Measurements from ENCODE around the gene ANKRD13D.

Gene ANKRD13D

DNA sequence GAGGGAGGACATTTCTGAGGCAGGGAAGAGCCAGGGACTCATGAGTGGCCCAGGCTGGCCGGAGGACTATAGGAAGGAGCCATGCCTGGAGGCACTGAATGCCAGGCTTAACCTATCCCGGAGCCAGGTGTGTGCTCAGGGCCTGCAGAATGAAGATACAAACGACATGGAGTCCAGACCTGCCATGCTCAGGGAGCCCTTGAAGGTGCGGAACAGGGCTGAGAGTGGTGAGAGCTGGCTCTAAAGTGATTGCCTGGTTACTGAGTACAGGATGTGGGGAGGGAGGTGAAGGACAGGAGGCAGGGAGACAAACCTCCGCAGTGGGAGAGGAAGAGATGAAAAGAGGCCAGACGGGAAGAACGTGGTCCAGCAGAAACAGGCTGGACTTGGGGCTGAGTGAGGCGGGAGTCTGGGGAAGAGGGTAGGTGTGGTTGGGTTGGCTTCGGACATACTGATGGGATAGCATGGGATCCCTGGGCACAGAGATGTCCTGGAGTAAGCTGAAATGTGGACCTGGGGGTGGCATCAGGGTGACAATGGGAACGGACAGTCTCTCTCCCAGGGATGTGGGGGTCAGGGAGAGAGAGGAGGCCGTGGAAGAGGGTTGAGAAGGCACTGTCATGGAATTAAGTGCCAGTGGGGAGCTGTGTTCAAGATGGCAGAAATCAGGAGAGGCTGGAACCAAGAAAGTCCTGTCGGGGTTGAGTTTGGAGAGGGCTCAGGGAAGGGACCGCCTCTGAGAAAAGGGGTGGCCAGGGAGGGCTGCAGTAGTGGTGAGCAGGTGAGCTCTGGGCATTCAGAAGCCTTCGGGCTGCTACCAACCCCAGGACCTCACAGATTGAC is 1.5 kb upstream of the ANKRD13D start:
- DNase-seq, result no peak

DNA sequence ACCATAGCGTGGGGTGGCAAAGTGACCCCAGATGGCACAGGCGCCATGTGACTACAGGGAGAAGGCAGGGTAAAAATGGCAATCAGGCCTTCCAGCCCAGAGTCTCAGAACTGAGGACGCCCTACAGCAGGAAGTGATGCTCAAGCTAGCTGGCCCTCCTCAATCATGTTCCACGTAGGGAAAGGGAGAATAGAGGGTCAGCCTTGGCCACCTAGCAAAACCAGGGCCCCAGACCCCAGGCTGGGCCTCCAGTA is 978 bp upstream of the ANKRD13D start:
- DNase-seq, result no peak

DNA sequence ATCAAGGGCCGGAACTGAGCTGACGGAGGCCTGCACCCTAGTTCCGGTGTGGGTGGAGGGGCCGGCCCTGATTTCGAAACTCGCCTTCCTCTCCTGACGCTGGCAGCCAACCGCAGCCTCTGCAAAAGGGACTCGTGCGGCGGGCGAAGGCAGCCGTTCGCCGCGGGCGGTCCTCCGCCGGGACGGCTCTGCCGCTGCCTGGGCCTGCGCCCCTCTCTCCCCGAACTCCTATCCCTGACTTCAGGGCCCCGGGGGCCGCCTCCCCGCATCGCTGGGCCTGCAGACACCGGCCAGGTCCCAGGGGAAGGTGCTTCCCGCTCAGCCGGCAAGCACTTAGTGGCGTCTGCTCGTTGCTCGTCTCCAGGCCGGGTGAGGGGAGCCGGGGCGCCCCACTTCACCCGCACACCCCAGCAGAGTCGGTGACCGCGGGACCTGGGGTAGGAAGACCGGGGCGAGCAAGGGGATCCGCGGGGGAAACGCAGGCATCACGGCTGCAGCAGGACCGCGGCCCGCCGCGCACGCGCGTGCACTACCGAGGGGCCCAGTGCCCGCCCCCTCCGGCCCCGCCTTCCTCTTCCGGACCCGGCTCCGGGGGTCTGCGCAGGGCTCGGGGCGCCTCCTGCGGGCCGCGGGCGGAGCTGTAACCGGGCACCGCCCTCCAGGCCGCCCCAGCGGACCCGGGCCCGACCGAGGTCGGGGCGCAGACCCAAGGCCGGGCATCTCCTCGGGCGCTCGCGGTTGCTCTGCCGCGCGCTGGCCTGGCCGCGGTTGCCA is 464 bp upstream of the ANKRD13D start:
- DNase-seq, result peak; percentile 88

DNA sequence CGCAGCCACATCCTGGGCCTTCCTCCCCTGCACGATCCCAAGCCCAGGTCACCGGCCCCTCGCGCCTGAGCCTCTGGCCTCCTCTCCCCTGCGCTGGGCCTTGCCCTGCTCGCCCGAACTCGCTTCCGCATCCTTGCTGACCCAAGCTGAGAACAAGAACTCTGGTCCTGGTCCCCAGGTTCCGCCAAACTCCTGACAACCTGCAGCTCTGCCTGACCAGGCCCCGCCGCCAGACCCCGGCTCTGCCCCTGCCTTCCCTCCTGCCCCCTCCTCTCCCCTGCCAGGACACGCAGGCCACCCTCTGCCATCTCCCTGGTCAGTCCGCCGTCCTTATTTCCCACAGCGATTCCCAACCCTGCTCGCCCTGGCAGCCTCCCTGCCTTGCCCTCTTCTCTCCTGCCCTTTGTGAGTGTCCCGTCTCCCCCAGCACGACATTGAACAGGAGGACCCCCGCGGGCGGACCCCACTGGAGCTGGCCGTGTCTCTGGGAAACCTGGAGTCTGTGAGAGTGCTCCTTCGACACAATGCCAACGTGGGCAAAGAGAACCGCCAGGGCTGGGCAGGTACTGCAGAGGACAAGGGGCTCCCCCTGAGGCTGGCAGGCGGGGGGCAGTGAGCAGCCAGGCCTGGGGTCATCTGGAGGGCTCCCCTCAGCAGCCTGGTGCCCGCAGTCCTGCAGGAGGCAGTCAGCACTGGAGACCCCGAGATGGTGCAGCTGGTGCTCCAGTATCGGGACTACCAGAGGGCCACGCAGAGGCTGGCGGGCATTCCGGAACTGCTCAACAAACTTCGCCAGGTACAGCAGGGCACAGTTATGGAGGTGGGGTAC is 762 bp downstream of the ANKRD13D start:
- DNase-seq, result no peak

DNA sequence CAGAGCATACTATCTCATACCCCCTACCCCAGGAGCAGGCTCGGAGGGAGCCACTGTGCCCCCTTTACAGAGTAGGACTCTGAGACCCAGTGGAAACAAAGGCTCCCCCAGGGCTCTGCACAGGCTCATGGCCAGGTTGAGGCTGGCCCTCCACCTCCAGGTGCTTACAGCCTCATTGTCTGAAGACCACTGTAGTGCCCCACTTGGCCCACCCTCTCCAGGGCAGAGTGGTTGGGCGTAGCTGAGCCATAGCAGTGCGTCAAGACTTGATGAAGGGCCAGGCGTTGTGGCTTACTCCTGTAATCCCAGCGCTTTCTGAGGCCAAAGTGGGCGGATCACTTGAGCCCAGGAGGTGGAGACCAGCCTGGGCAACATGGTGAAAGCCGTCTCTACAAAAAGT is 1.7 kb downstream of the ANKRD13D start:
- DNase-seq, result no peak

DNA sequence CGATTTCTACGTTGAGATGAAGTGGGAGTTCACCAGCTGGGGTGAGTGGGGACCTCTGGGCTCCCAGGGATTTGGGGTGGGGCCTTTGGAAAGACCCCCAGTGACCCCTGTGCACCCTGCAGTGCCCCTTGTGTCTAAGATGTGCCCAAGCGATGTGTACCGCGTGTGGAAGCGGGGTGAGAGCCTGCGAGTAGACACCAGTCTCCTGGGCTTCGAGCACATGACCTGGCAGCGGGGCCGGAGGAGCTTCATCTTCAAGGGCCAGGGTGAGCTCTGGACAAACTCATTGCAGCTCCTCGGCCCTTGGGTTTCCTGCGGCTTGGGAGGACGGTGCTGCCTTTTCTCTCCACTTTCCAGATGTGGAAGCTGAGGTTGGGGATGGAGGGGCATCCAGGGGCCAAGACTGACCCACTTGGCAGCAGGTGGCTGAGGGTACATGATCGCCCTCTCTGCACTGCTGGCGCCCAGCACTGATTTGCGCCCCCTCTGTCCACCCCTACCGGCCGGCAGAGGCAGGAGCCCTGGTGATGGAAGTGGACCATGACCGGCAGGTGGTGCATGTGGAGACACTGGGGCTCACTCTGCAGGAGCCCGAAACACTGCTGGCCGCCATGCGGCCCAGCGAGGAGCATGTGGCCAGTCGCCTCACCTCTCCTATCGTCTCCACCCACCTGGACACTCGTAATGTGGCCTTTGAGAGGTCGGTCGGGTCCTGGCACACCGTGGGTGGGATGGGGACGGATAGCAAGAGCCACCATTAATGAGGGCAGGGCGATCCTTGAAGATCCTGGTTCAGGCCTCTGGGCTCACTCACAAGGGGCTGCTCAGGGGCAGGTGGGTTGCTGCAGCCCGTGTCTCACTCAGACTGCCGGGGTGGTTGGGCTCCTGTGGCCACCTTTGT is 2.6 kb downstream of the ANKRD13D start:
- no peak for DNase-seq

DNA sequence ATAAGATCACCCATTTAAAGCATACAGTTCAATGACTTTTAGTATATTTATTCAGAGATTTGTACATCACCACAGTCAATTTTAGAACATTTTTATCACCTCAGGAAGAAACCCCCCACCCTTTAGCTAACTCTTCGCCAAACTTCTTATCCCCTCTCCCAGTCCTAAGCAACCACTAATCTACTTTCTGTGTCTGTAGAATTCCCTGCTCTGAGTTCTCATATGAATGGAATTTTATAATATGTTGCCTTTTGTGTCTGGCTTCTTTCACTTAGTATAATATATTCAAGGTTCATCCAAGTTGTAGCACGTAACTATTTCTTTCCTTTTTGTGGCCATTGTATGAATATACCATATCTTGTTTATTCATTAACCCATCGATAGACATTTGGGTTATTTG is 3.6 kb downstream of the ANKRD13D start:
- no peak for DNase-seq

DNA sequence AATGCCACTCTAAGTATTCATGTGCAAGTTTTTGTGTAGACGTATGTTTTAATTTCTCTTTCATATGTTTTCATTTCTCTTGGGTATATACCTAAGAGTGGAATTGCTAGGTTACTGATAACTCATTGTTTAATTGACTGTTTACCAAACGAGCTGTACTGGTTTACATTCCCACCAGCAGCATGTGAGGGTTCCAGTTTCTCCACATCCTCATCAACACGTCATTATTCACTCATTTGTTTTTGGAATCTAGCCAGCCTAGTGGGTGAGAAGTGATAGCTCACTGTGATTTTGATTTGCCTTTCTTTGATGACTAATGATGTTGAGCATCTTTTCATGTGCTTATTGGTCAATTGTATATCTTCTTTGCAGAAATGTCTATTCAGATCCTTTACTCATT is 4.0 kb downstream of the ANKRD13D start:
- peak; percentile 65 for DNase-seq

DNA sequence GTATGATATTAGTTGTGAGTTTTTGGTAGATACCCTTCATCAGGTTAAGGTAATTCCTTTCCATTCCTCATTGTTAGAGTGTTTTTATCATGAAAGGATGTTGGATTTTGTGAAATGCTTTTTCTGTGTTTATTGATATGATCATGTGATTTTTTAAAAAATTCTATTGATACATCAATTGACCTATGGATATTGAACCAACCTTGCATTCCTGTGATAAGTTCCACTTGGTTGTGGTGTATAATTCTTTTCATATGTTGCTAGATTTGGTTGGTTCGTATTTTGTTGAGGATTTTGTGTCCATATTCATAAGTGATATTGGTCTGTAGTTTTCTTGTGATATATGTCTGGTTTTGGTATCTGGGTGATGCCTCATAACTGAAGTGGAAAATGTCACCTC is 6.7 kb downstream of the ANKRD13D start:
- DNase-seq, result no peak

DNA sequence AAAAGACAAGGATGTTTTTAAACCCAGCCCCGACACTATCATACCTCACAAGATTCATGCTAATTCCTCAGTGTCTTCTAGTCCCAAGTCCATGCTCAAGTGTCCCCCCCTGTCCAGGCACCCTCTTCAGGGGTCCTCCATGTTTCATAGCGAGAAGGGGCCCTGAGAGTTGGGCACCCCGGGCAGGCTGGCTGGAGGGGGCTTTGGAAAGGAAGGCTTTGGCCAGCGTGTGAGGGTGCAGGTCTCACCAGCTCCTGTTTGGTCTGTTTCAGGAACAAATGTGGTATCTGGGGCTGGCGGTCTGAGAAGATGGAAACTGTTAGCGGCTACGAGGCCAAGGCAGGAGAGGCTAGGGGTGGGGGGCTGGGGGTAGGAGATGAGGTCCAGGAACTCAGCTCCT is 9.7 kb downstream of the ANKRD13D start:
- DNase-seq, result no peak

DNA sequence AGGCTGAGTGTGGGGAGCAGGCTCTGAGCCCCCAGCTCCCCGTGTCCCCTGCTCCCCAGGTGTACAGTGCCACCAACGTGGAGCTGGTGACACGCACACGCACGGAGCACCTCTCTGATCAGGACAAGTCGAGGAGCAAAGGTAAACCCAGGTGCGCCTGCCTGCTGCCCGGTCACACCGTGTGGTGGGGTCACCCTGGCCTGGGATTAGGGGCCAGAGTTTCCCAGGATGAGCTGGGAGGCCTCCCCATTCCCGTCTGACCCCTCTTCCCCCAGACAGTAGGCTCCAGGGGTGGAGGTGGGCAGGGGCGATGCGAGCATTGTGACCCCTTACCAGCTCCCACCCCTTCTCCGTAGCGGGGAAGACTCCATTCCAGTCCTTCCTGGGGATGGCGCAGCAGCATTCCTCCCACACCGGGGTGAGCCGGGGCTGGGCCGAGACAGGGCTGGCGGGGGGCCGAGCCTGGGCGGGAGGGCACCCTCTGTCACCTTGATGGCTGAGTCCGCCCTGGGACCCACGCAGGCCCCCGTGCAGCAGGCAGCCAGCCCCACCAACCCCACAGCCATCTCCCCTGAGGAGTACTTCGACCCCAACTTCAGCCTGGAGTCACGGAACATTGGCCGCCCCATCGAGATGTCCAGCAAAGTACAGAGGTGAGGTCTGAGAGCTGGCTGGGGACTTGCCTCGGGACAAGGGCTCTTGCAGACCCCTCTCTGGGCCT is 10.5 kb downstream of the ANKRD13D start:
- no peak for DNase-seq

DNA sequence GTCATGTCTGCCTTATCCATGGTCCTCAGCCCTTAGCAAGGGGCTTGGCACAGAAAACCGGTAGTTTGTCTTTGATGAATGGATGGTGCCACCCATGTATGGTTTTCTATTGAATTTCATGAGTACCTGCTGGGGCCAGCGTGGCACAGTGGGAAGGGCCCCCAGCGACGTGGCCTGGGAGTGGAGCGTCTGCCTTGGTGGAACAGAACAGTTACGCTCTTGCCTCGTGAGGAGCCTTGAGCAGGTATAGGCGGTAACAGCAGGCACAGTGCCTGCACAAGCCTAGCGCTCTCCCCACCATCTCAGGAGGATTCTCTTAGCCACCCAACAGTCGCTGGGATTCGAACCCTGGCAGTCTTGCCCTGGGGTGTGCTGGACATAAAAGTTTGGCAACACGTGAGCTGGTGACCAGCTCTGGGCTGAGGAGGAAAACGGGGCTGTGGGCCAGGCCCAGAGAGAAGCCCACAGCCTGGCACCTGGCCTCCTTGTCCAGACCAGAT is 11.2 kb downstream of the ANKRD13D start:
- DNase-seq, result no peak

DNA sequence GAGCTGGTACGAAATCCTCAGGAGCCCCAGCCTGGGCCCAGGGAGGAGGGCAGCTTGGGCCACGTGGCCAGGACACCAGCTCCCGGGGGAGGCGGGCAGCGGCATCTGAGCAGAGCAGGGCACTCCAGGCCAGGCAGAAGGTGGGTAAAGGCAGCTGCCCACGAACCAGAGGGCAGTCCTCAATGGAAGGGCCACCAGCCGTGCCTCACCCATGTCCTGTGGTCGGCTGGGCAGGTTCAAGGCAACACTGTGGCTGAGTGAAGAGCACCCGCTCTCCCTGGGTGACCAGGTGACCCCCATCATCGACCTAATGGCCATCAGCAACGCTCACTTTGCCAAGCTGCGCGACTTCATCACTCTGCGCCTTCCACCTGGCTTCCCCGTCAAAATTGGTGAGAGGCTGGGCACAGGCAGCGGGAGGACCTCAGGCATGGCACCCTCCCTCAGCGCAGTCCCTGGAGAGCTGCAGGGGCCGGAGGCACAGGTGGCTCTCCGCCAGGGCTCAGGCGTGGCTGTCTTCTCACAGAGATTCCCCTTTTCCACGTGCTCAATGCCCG is 11.7 kb downstream of the ANKRD13D start:
- no peak for DNase-seq

DNA sequence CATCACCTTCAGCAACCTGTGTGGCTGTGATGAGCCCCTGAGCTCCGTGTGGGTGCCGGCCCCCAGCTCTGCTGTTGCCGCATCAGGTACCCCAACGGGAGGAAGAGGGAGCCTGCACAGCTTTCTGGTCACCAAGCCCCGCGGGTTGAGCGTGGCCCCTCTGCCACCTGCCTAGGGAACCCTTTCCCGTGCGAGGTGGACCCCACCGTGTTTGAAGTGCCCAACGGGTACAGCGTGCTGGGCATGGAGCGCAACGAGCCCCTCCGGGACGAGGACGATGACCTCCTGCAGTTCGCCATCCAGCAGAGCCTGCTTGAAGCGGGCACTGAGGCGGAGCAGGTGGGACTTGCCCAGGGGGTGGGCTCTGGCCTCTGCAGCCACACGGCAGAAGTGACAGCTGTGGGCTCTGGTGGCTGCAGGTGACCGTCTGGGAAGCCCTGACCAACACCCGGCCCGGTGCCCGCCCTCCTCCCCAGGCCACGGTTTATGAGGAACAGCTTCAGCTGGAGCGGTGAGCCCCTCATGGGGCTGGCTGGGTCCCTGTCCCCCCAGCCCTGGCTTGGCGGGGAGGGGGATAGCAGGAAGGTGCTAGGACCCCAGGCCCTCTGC is 12.3 kb downstream of the ANKRD13D start:
- DNase-seq, result no peak

DNA sequence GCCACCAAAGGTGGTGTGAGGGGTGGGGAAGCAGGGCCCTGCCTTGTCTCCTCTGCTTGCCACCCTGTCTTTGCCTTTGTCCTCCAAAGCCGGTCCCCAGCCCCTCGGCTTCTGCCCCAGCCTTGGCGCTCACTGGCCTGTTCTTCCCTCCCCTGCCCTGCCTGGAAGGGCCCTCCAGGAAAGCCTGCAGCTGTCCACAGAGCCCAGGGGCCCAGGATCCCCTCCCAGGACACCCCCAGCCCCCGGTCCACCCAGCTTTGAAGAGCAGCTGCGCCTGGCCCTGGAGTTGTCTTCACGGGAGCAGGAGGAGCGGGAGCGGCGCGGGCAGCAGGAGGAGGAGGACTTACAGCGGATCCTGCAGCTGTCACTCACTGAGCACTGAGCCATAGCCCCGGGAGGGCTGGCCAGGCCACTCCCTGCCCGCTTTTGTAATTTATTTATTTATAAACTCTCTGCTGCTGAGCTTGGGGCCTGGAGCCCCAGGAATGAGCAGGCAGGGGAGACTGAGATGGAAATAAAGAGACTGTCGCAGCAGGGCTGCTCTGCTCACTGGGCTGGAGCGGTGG is 12.9 kb downstream of the ANKRD13D start:
- DNase-seq, result no peak

DNA sequence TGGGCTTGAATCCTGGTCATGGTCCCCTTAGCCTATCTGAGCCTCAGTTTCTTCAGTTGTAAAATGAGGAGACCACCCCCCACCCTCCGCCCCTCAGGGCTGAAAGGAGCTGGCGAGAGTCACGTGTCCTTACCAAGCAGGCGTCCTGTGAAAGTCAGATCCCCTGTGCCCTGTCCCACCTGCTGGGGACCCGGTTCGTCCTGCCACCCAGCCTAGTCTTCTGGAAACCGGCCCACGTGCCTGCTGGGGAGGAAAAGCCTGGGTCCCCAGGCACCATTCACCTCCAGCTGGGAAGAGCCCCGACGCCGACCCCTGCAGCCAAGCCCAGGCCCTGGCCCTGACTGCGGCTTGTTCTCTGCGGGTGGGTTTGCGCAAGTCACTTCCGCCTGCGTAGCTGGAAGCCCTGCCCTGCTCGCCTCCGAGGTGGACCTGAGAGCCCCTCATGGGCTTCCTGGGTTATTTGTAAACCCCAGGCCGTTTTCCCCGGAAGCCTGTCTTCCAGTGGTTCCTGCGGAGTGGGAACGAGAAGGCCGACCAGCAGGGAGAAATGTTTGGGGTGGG is 13.5 kb downstream of the ANKRD13D start:
- DNase-seq, result peak; percentile 26

DNA sequence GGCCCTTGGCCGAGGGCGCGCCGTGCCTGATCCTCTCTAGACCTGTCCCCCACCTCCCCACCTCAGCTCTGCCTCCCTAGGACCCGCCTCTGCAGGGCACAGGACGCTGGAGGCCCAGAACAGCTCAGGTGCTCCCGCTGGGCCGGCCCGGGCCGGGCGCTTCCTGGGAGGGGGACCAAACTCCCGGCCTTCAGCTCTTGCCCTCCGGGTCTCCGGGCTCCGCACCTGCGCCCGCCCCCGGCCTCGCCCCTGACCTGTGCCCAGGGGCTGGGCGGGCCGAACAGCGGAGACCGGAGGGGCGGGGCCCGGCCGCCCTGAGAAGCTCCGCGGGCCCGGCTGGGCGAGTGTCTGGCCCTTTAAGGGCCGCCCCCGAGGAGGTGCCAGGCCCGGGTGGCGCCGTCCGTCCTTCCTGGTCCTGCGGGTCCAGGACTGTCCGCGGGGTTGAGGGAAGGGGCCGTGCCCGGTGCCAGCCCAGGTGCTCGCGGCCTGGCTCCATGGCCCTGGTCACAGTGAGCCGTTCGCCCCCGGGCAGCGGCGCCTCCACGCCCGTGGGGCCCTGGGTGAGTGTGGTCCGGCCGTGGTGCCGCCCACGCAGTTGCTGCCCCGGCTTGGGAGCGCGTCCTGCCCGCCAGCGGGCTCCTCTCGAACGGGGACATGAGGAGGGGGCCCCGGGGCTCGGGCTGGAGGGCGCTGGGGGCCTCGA is 14.2 kb downstream of the ANKRD13D start, which contains the start of gene SSH3:
SSH3 (plus strand) TSS at position 399 of the 703 bp plus-strand sequence; CDS start at position 495, 96 bp downstream.
- DNase-seq, result peak; percentile 37

DNA sequence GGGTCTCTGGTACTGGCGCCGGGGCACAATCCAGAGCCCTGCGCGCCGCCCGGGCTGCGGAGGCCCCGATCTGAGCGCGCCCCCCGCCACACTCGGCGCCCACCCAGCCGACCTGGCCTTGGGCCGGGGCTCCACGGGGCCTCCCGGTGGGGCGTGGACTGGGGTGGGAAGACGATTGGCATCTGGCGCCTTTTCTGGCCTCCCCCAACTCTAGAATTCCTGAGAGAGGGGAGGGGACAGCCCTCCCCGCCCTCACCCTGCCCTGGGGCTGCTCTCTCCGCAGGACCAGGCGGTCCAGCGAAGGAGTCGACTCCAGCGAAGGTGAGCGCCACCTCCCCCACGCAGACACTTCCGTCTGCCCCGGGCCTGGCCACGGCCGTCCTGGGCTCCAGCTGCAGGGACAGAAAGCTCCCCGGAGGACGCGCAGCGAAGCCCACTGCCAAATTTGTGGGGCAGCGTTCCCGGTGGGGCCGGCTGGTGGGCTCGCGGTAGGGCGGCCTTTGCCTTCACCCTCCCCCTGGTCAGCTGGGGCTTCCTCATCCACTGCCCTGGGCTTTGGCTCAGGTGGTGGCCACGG is 14.8 kb downstream of the ANKRD13D start:
- DNase-seq, result no peak

DNA sequence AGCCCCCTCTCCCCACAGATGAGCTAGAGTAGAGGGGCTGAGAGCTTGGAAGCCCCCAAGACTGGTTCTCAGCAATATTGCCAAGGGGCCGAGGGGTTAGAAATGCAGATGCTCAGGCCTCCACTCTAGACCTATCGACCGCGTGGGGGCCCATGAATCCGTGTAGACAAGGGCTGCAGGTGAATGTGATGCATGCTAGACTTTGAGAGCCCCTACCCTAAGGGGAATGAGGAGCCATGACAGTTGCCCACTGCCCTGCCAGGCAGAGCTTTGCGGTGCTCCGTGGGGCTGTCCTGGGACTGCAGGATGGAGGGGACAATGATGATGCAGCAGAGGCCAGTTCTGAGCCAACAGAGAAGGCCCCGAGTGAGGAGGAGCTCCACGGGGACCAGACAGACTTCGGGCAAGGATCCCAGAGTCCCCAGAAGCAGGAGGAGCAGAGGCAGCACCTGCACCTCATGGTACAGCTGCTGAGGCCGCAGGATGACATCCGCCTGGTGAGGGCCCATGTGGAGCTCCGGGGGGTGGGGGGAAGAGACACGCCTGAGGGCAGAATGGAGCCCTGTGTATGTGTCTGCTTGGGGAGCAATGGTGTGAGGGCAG is 15.5 kb downstream of the ANKRD13D start:
- DNase-seq, result no peak
